NOMO-1 treated with dmso at 0.1 percent for 144 hours (cell line): ENCODE results near the gene BDKRB2.
A peak's percentile ranks its signal among the peaks of the same experiment; 100 is the strongest.
"Not testable (repeated sequence)": the region's sequence is repeated elsewhere in the genome, so short reads cannot be mapped to it uniquely, and the experiment has no call there.

Experiments used
- DNase-seq: peaks from one replicate; lab custom pipeline; 2025; ENCODE audit not compliant: unreplicated experiment; lab: John Stamatoyannopoulos, UW

Gene BDKRB2

DNA sequence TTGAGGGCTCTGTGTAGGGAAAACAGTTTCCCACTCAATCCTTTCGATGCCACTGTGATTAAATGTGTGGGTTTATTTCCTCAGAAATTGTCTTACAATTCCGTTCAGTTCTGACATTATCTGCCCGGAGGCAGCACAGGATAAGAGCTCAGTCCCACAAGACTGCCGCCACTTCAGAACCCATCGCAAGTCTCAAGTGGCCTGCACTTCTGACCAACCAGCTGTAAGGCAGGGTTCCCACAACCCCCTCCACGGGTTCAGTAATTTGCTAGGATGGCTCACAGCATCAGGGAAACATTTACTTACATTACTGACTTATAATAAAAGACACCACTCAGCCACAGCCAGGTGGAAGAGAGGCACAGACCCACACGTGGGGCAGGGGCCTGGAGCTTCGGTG is 17.2 kb downstream of the BDKRB2 start:
- DNase-seq = no peak

DNA sequence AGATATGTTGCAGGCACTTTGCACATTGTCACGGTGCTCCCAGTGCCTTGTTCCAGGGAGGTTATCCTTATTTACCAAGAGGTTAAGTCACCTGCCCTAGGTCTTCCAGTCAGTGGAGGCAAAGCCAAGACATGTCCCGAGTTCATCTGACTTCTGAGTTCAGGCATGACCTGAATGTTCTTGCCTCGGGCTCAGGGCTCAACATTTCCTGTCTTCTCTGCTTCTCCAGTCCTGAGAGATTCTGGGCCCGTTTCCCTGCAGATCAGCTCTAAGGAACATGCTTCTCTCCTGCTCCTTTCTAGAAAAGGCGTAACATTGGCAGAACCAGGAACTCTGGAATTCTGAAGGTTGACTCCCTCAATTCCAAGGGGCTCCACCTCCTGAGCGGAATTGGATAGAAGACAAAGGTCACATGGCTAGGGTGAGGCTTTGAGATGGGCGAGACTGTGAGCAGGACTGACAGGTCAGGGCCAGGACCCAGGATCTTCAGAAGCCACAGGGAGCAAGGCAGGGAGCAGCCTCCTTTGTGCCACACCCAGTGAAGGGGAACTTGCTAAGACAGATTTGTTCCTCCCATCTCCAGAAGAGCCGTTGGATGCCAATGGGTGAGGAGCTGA is 19.9 kb downstream of the BDKRB2 start:
- DNase-seq = no peak

GRCh38 chr14:96225213-96225612 is 20.6 kb downstream of the BDKRB2 start:
- no peak for DNase-seq

- no peak for DNase-seq
Observed at GRCh38 chr14:96225745-96226151, 21.1 kb downstream of the BDKRB2 start.

DNA sequence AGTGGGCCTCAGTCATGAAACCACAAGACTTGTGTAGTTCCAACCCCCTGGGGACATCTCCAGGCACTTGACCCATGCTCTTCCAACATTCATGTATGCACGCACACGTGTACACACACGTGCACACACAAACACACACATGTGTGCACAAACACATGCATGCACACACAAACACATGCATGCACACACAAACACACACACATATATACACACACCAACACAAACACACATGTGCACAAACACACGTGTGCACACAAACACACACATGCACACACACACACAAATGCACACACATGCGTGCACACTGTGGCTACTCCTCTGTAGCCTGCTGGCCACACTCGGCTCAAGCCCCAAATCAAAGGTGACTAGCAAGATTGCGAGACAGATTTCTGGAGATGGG is 22.8 kb downstream of the BDKRB2 start:
- no peak for DNase-seq

GRCh38 chr14:96229315-96229714 is 24.7 kb downstream of the BDKRB2 start:
- no peak for DNase-seq

DNA sequence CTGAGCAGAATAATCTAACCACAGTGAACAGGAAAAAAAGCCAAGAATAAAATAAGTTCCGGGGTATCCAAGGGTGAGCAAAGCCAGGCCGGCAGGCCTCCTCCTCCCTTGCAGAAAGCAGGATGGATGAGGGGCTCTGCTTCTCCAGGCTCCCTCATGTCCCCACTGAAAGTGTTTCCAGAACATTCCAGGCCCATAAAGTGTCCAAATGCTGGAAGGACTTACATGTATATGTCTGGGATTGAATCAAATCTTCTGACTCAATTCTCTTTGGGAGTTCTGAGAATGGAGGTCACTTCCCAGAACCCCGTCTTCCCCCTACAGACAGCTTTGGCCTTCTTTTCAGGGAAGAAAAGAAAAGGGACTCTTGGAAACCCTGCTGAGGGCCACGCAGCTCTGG is 26.4 kb downstream of the BDKRB2 start:
- no peak for DNase-seq

DNA sequence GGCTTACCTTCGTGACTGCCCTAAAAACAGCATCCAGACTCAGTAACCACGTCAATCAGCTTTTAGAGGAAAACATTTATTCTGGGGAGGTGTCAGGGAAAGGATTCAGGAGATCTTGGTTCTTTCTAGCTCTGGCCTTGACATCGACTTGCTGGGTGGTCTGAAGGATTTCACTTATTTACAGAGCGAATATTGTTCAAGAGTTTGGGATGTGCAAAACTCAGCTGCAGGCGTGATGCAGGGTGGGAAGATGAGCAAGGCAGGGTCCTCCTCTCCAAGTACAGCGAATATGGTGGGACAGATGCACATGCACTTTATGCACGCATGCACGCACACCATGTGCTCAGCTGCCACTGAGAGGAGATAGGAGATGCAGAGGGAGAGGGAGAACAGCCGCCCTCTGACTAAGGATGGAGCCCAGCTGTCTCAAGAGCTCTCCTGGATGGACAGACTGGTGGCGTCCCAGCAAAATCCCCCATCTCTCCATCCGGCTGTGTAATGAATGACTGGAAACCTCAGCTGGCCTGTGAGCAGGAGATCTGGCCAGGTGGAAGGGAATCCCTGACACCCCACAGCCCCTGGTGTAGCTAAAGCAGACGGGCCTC is 27.0 kb downstream of the BDKRB2 start:
- no peak for DNase-seq

DNA sequence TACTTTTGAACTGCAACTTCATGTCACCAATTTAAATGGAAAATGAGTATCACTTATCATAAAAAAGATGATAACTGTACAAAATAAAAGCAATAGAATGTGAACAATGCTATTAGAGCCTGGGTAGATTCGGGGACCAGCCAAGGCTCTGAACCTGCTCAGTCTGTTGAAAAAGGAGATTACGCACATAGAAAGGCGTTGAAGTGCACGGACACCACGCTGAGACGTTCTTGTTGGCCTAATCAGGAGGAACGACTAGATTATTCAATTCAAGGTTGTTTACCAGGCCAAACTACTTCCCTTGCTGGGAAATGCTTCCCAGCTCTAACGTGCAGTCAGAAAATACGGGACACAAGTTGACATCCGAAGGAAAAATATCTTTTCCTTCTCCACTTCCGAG is 27.9 kb downstream of the BDKRB2 start:
- no peak for DNase-seq

DNA sequence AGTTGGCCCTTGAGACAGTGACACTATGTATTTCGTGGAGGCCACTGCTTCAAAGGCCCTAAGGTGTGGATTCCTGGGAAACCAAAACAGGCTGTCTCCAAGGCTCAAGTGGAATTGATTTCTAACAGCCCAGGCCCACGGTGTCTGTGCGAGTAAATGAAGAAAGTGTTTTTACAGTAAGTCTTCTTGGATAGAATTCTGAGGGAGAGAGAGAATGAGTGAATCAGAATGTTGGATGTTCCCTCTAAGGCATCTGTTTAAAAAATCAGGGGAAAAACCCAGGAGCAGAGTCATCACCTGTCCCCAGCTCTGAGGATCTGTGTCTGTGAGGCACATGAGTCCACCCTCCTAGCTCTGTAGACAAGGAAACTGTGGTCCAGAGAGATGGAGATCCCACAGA is 29.0 kb downstream of the BDKRB2 start:
- DNase-seq = no peak

- DNase-seq = no peak
Observed at GRCh38 chr14:96235426-96235825, 30.8 kb downstream of the BDKRB2 start.

GRCh38 chr14:96237641-96238040 is 33.0 kb downstream of the BDKRB2 start:
- DNase-seq = no peak

GRCh38 chr14:96238676-96239265 is 34.1 kb downstream of the BDKRB2 start:
- DNase-seq = no peak

DNA sequence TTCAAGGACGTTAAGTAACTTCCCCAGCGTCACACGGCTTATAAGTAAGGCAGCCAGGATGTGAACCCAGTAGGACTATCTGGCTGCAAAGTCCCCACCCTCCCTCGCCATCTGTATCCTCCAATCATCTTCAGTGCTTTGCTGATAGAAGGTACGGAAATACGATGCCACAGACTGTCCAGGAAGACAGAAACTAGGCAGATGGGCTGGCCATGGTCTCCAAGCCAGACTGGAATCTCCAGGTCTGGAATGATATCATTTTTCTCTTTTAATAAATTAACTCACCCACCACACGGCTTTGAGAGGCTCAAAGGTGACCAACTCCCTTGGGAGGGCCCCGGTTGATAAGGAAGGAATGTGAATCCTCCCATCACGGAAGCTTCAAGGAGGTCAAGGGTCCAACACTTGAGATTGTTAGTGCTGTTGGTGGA is 35.1 kb downstream of the BDKRB2 start:
- DNase-seq = no peak

- DNase-seq = no peak
Observed at GRCh38 chr14:96240641-96241040, 36.0 kb downstream of the BDKRB2 start.

- no peak for DNase-seq
Observed at GRCh38 chr14:96242126-96242525, 37.5 kb downstream of the BDKRB2 start.

DNA sequence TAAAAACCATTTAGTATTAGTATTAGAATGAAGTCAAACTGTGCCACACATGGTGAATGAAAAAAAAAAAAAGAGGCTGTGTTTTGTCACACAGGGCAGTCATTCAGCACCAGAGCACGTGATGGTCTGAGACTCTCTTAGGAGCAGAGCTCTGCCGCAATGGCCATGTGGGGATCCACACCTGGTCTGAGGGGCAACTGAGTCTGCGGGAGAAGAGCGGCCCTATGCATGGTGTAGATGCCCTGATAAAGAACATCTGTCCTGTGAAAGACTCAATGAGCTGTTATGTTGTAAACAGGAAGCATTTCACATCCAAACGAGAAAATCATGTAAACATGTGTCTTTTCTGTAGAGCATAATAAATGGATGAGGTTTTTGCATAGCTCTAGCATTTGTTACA is 39.1 kb downstream of the BDKRB2 start:
- no peak for DNase-seq

DNA sequence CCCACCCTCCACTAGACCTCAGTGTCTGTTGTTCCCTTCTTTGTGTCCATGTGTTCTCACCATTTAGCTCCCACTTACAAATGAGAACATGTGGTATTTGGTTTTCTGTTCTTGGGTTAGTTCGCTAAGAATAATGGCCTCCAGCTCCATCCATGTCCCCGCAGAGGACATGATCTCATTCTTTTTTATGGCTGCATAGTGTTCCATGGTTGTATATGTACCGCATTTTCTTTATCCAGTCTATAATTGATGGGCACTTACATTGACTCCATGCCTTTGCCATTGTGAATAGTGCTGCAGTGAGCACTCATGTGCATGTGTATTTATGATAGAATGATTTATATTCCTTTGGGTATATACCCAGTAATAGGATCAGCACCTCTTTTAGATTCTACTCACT is 40.4 kb downstream of the BDKRB2 start:
- DNase-seq = not testable (repeated sequence)

DNA sequence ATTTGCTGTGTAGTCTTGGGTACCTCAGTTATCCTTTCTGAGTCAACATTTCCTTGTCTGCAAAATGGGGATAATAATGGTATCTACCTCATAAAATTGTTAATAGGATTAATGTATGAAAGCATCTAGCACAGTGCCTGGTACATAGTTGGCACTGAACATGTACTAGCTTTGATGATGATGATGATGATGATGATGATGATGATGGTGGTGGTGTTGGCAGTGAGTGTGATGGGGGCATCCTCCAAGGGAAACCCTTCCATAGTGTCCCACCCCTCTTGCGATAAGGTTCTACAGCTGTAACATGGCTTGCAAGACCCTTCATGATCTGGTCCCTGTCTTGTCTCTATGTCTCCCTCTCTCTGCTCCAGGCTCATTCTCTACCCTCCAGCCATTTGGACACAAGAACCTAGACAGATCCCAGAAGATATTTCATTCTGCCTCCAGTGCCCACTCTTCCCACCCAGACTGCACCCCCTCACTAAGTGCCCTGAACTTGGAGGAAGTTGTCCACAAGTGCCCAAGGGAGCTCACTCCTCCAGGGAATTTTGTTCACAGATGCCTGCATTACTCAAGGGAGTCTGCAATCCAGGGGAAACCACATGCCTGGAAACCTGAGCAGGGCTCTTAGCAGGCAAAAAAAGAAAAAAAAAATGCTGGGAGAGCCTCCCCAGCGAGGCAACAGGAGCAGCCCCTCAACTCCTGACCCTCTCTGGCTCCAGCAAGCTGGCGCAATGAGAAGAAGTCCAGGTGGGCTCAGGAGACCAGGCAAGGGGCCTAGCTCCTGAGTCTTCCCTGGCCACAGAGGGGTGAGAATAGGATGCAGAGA is 41.3 kb downstream of the BDKRB2 start:
- DNase-seq = no peak

DNA sequence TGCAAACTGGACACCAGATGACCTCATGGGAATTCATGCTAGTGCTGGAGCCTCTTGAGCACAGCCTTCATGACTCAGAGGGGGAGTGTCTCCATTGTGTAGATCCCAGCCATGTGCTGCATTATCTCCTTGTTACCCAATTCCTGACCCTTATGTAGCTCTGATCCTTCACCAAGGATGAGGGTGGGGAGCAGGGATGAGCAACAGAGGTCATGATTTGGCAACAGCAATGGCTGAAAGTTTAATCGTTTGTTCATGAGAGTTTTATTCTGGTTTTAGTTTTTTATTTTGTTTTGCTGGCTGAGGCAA is 41.9 kb downstream of the BDKRB2 start:
- no peak for DNase-seq

DNA sequence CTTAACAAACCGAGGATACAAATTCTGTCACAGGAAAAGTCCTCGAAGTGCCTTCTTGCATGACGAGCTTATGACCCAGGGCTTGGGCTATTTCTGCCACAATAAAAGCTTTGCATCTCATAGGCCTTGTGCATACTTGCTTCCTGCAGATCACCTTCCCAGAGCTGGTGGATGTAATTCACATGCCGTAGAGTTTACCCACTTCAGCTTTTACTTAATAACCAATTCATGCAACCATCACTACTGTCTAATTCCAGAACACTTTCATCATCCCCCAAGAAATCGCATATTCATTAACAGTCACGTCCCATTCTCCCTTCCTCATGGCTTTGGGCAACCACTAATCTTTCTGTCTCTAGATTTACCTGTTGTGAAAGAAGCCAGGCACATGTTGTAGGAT is 42.4 kb downstream of the BDKRB2 start:
- DNase-seq = no peak

- DNase-seq = peak; percentile 91
Observed at GRCh38 chr14:96249029-96249428, 44.4 kb downstream of the BDKRB2 start.
